ENCODE results near the gene GRM6. TPM values are rescaled to one million over a fixed set of nuclear protein-coding genes. Genes with fewer than 3 reads are reported as not detected.

GRM6 gene
- total RNA-seq, 1 experiment from 2014 or later = not detected

DNA sequence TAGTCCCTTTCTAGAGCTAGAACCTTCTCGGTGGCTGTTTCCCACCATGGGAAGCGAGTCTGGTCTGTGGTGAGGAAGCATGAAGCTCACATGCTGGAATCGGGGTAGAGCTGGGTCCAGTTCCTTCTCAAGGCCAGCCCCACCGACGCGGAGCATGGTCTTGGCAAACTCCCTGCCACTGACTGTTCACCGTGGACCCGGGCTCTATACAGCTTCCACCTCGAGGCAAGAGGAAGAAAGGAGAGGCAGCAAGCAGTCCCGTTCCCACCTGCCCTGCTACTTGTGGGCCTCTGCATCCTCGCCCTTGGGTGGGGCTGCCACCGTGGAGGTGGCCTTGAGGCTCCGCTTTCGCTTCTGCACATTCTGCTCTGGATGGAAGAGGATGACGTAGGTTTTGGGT, 13.7 kb downstream of the GRM6 start:
- no peaks in the 10 kb centered on the region for H3K27me3 ChIP-seq (replicated peaks; ENCODE audit: insufficient read depth, low read depth, low read length, poor library complexity)
- ChIA-PET POLR2A (ENCODE audit: low non-redundant PET) (no interaction called here), CTCF (no interaction called here)
- intact Hi-C loops (cut with micrococcal nuclease; ENCODE audit: unreplicated experiment) = no loop called here
- no peak overlapping the region for H3K4me3 ChIP-seq (ENCODE audit: low read depth, low read length, poor library complexity, severe bottlenecking)
- no peak overlapping the region for H3K27ac ChIP-seq (ENCODE audit: low read depth, low read length, poor library complexity, severe bottlenecking)
- TF ChIP-seq EZH2 (IDR thresholded peaks at IDR 0.05; ENCODE audit: borderline replicate concordance, low read depth, low read length, poor library complexity, severe bottlenecking) = no peak
- TF ChIP-seq, protein P1, sequence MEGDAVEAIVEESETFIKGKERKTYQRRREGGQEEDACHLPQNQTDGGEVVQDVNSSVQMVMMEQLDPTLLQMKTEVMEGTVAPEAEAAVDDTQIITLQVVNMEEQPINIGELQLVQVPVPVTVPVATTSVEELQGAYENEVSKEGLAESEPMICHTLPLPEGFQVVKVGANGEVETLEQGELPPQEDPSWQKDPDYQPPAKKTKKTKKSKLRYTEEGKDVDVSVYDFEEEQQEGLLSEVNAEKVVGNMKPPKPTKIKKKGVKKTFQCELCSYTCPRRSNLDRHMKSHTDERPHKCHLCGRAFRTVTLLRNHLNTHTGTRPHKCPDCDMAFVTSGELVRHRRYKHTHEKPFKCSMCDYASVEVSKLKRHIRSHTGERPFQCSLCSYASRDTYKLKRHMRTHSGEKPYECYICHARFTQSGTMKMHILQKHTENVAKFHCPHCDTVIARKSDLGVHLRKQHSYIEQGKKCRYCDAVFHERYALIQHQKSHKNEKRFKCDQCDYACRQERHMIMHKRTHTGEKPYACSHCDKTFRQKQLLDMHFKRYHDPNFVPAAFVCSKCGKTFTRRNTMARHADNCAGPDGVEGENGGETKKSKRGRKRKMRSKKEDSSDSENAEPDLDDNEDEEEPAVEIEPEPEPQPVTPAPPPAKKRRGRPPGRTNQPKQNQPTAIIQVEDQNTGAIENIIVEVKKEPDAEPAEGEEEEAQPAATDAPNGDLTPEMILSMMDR (conservative IDR thresholded peaks at IDR 0.05; ENCODE audit: low read depth, low read length) = no peak
- H3K36me3 ChIP-seq (ENCODE audit: insufficient read depth, low read length, poor library complexity, severe bottlenecking) = no peaks in the 10 kb centered on the region
- no peaks in the 10 kb centered on the region for H3K4me1 ChIP-seq (ENCODE audit: insufficient read depth, low read length, poor library complexity, severe bottlenecking)
- H3K9me3 ChIP-seq (ENCODE audit: low read depth, low read length, poor library complexity, severe bottlenecking) = peaks cover 19% of the 10 kb centered on the region
- DNase-seq (ENCODE audit: low spot score) = no peak
- BruUV-seq (replicated peaks) = no TSS peak

DNA sequence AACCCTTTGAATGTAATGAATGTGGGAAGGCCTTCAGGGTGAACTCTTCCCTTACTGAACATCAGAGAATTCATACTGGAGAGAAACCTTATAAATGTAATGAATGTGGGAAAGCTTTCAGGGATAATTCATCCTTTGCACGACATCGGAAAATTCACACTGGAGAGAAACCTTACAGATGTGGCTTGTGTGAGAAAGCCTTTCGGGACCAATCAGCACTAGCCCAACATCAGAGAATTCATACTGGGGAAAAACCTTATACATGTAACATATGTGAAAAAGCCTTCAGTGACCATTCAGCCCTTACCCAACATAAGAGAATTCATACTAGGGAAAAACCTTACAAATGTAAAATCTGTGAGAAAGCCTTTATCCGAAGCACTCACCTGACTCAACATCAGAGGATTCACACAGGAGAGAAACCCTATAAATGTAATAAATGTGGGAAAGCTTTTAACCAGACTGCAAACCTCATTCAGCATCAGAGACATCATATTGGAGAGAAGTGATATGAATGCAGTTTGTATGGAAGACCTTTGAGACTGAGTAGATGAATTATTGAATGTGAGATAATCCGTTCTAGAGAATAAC, 29.6 kb downstream of the GRM6 start:
- Histone ChIP-seq H3K4me1 (ENCODE audit: insufficient read depth, low read length, poor library complexity, severe bottlenecking) (no peaks in the 10 kb centered on the region), H3K27ac (ENCODE audit: low read depth, low read length, poor library complexity, severe bottlenecking) (no peak overlapping the region), H3K9me3 (ENCODE audit: low read depth, low read length, poor library complexity, severe bottlenecking) (peaks cover 53% of the 10 kb centered on the region), H3K4me3 (ENCODE audit: low read depth, low read length, poor library complexity, severe bottlenecking) (no peak overlapping the region), H3K27me3 (replicated peaks; ENCODE audit: insufficient read depth, low read depth, low read length, poor library complexity) (no peaks in the 10 kb centered on the region), H3K36me3 (ENCODE audit: insufficient read depth, low read length, poor library complexity, severe bottlenecking) (no peaks in the 10 kb centered on the region)
- CTCF ChIA-PET = no interaction called here
- DNase-seq (ENCODE audit: low spot score) = no peak
- TF ChIP-seq, protein P1 (conservative IDR thresholded peaks at IDR 0.05; ENCODE audit: low read depth, low read length) = no peak
- no peak for TF ChIP-seq EZH2 (IDR thresholded peaks at IDR 0.05; ENCODE audit: borderline replicate concordance, low read depth, low read length, poor library complexity, severe bottlenecking)
- BruUV-seq (replicated peaks) = no TSS peak
- POLR2A ChIA-PET (ENCODE audit: low non-redundant PET) = no interaction called here
- intact Hi-C loops (cut with micrococcal nuclease; ENCODE audit: unreplicated experiment) = no loop called here

DNA sequence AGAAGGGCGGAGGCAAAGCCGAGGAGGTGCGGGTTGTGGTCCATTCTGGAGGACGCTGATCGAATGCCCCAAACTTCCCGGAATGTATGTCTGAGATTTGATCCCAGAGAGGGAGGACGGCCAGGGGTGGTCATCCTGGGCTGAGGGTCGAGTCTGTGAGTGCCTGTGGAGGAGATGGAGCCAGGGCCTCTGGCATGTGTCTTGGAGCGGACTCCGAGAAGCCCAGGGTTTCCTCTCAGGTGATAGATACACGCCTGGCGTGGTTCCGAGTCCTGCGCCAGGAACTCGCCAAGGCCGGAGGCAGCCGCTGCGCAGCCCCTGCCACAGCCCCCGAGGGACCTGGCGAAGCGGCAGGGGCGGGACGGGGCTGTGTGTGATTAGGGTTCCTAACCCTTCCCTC, 53.8 kb downstream of the GRM6 start:
- Histone ChIP-seq H3K27ac (ENCODE audit: low read depth, low read length, poor library complexity, severe bottlenecking) (no peak overlapping the region), H3K27me3 (replicated peaks; ENCODE audit: insufficient read depth, low read depth, low read length, poor library complexity) (no peaks in the 10 kb centered on the region), H3K9me3 (ENCODE audit: low read depth, low read length, poor library complexity, severe bottlenecking) (peaks cover 21% of the 10 kb centered on the region), H3K36me3 (ENCODE audit: insufficient read depth, low read length, poor library complexity, severe bottlenecking) (no peaks in the 10 kb centered on the region), H3K4me3 (ENCODE audit: low read depth, low read length, poor library complexity, severe bottlenecking) (peak overlapping the region; percentile 49), H3K4me1 (ENCODE audit: insufficient read depth, low read length, poor library complexity, severe bottlenecking) (no peaks in the 10 kb centered on the region)
- TF ChIP-seq, protein P1 (conservative IDR thresholded peaks at IDR 0.05; ENCODE audit: low read depth, low read length) = no peak
- ChIA-PET CTCF (no interaction called here), POLR2A (ENCODE audit: low non-redundant PET) (no interaction called here)
- BruUV-seq (replicated peaks) = no TSS peak
- intact Hi-C loops (cut with micrococcal nuclease; ENCODE audit: unreplicated experiment) = no loop called here
- DNase-seq (ENCODE audit: low spot score) = no peak
